ENCODE results near the gene EVA1B. TPM values are rescaled to one million over a fixed set of nuclear protein-coding genes. Genes with fewer than 3 reads are reported as not detected.

EVA1B gene
- total and polyA plus RNA-seq, 2 of the 4 experiments (the other 2 are of a cell fraction), result 49.8 to 64.6 TPM

DNA sequence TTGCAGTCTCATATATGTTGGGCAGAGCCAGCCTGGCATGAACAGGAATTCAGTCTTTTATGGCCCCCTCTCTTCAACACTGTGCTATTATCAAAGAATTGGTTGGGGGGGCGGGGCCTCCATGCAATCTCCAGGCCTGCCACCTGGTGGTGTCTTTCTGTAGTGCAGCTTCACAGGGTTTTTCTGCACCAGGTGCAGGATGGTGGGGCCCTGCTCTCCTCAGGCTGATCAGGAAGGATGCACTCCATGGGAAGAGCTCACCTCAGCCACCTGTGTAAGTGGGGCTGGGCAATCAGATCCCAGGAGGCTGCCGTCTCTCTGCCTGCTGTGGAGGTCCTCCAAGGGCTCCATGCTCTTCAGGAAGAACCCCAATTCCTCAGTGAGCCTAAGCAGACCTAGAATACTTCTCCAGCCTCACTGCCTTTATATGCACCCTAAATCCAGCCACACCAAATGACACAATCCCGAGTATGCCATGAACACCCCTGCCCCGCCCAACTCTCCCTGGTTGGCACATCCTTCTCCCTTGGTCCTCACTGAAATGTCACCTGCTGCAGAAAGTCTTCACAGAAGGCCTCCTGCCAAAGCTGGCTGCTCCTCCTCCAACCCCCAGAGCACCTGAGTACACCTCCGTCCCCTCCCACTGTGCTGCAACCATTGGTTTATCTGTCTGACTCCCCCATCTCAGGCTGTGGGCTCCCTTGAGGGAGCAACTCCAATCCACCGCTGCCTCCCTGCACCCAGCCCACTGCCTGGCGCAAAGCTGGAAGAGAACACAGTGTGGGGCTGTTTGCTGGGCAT is 45.8 kb upstream of the EVA1B start:
- DNase-seq (peak; percentile 60), ATAC-seq (ENCODE audit: low read depth) (peak; percentile 56)
- no peak overlapping the region for H4K91ac ChIP-seq (ENCODE audit: insufficient read depth, low read depth, low read length)

More for the DNA sequence above, 45.8 kb upstream of the EVA1B start:
- H4K8ac ChIP-seq (ENCODE audit: low read depth in 2 of 2, low read length in 2 of 2), result no peak overlapping the region
- H3K9me3 ChIP-seq (ENCODE audit: control insufficient read depth, insufficient read depth, low read length), result no peaks in the 10 kb centered on the region
- H3K56ac ChIP-seq (ENCODE audit: extremely low read depth, insufficient read depth, low read length), result no peak overlapping the region
- H3K9me1 ChIP-seq (ENCODE audit: insufficient read depth, low read length), result peaks cover 20% of the 10 kb centered on the region
- H2AFZ ChIP-seq (replicated peaks; ENCODE audit: low read length, poor library complexity), result no peak overlapping the region
- no peak overlapping the region for H3K4me2 ChIP-seq (ENCODE audit: low read depth, low read length)
- H4K5ac ChIP-seq (ENCODE audit: low read depth, low read length), result no peak overlapping the region
- H3K18ac ChIP-seq (ENCODE audit: low read depth, low read length), result no peak overlapping the region
- TF ChIP-seq, protein P1, sequence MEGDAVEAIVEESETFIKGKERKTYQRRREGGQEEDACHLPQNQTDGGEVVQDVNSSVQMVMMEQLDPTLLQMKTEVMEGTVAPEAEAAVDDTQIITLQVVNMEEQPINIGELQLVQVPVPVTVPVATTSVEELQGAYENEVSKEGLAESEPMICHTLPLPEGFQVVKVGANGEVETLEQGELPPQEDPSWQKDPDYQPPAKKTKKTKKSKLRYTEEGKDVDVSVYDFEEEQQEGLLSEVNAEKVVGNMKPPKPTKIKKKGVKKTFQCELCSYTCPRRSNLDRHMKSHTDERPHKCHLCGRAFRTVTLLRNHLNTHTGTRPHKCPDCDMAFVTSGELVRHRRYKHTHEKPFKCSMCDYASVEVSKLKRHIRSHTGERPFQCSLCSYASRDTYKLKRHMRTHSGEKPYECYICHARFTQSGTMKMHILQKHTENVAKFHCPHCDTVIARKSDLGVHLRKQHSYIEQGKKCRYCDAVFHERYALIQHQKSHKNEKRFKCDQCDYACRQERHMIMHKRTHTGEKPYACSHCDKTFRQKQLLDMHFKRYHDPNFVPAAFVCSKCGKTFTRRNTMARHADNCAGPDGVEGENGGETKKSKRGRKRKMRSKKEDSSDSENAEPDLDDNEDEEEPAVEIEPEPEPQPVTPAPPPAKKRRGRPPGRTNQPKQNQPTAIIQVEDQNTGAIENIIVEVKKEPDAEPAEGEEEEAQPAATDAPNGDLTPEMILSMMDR (conservative IDR thresholded peaks at IDR 0.05; ENCODE audit: low read depth, low read length), result peak; percentile 90
- TF ChIP-seq RAD21 (IDR thresholded peaks at IDR 0.05; ENCODE audit: low read length), result peak; percentile 74
- peak; percentile 87 for TF ChIP-seq SMC3 (IDR thresholded peaks at IDR 0.05; ENCODE audit: low read depth, low read length)
- no peak for TF ChIP-seq USF2 (IDR thresholded peaks at IDR 0.05; ENCODE audit: low read depth, low read length)
- TF ChIP-seq CHD1 (IDR thresholded peaks at IDR 0.05; ENCODE audit: low read depth, low read length), result no peak
- no peak for TF ChIP-seq RCOR1 (IDR thresholded peaks at IDR 0.05; ENCODE audit: insufficient replicate concordance, low read length)
- TF ChIP-seq MAZ (IDR thresholded peaks at IDR 0.05; ENCODE audit: borderline replicate concordance, low read depth, low read length), result peak; percentile 70; the same call in 1 of the 2 replicates
- peak overlapping the region; percentile 82; the same call in 1 of the 2 replicates for H3K4ac ChIP-seq (ENCODE audit: low read depth, low read length)
- no peak overlapping the region for H2BK5ac ChIP-seq (ENCODE audit: low read depth, low read length, poor library complexity, severe bottlenecking)
- 0 out of 3 replicates have a peak overlapping the region, but pooled peaks have one; percentile 7 for H2BK15ac ChIP-seq (ENCODE audit: low read depth, low read length)
- peaks cover 17% of the 10 kb centered on the region for H4K20me1 ChIP-seq (ENCODE audit: insufficient read depth, low read length)
- ChIA-PET POLR2A (ENCODE audit: unreplicated experiment) (interaction anchor here (0.6 to 1.0 kb wide), 3 partner anchors 17 to 46 kb away, joined by 3 to 4 read pairs (median 3); partner anchors contain the start of gene EVA1B), CTCF (interaction anchor here (0.6 to 2.3 kb wide), 8 partner anchors 8 to 50 kb away, joined by 3 to 15 read pairs (median 4); partner anchors contain the start of gene LSM10)
- no TSS peak for BruUV-seq (replicated peaks)
- H2BK20ac ChIP-seq (ENCODE audit: low read depth, low read length), result no peak overlapping the region
- H2AK5ac ChIP-seq (ENCODE audit: low read depth, low read length), result peak overlapping the region; percentile 77
- H3K27me3 ChIP-seq (ENCODE audit: control insufficient read depth, insufficient read depth, low read length), result no peaks in the 10 kb centered on the region
- no peak overlapping the region for H3K4me3 ChIP-seq (ENCODE audit: insufficient read depth, low read depth, low read length)
- dilution Hi-C loops (cut with HindIII; ENCODE audit: low sequenced_read_pairs, unreplicated experiment), result no loop called here
- in situ Hi-C loops (cut with MboI; ENCODE audit: low sequenced_read_pairs), result no loop called here
- peak overlapping the region; percentile 53 for H2BK120ac ChIP-seq (ENCODE audit: low read depth, low read length)
- H2AK9ac ChIP-seq (replicated peaks; ENCODE audit: low read depth, low read length, poor library complexity), result peak overlapping the region; percentile 65
- H3K79me1 ChIP-seq (ENCODE audit: low read depth in 1 of 2, low read length in 2 of 2), result peaks cover 6 to 77% of the 10 kb centered on the region in 2 experiments; a peak in 3 of 4 replicates
- 0 out of 2 replicates have a peak overlapping the region, but pooled peaks have one; percentile 10 for H3K14ac ChIP-seq (replicated peaks; ENCODE audit: low read depth, low read length)
- 0 out of 2 replicates have a peak overlapping the region, but pooled peaks have one; percentile 4 for H3K27ac ChIP-seq (ENCODE audit: insufficient read depth, low read length)
- H3K36me3 ChIP-seq (ENCODE audit: control insufficient read depth, insufficient read depth, low read length), result peaks cover 11% of the 10 kb centered on the region
- peak overlapping the region; percentile 37; the same call in 1 of the 2 replicates for H3K23ac ChIP-seq (ENCODE audit: low read depth, low read length)
- WGBS, 2 experiments (ENCODE audit: extremely low coverage in 2 of 2, insufficient read length in 1 of 2), result 100% methylated on average over 1 of the region's 7 CpGs; no CpG with 5 or more reads in 1 of the 2 experiments
- H3K9ac ChIP-seq (ENCODE audit: low read depth, low read length), result no peak overlapping the region
- intact Hi-C loops (cut with micrococcal nuclease), result loop anchor here (1.0 to 5.0 kb wide), 4 partner anchors 16 to 270 kb away; partner anchors contain the start of gene EVA1B
- peaks cover 29% of the 10 kb centered on the region for H3K4me1 ChIP-seq (ENCODE audit: control insufficient read depth, insufficient read depth, low read length)

Data from IMR-90 (cell line).